Muscle layer of colon (tissue), 2 donors: Measurements from ENCODE around the gene COMMD8.
"Not testable (repeated sequence)": the region's sequence is repeated elsewhere in the genome, so short reads cannot be mapped to it uniquely, and the experiment has no call there.

ENCODE experiments used
- H3K27ac ChIP-seq: one replicate; pipeline ENCODE4 v1.7.0; 2013; ENCODE audit warnings: low read depth, mild to moderate bottlenecking, low read length, moderate library complexity
- H3K27me3 ChIP-seq, 2 donors: one replicate each; pipeline ENCODE4 v1.7.0; 2013; ENCODE audit warnings: low read length in 2 of 2, mild to moderate bottlenecking in 2 of 2; ENCODE audit not compliant: insufficient read depth in 2 of 2, control insufficient read depth in 1 of 2
- H3K36me3 ChIP-seq: one replicate; pipeline ENCODE4 v1.7.0; 2013; ENCODE audit warnings: mild to moderate bottlenecking, low read length; ENCODE audit not compliant: insufficient read depth
- H3K4me1 ChIP-seq: one replicate; pipeline ENCODE4 v1.7.0; 2013; ENCODE audit warnings: mild to moderate bottlenecking, low read length; ENCODE audit not compliant: insufficient read depth
- H3K4me3 ChIP-seq, 2 donors: one replicate each; pipeline ENCODE4 v1.7.0; 2013; ENCODE audit warnings: low read length in 2 of 2, low read depth in 1 of 2, mild to moderate bottlenecking in 1 of 2, moderate library complexity in 1 of 2
- H3K9ac ChIP-seq: one replicate; pipeline ENCODE4 v1.7.0; 2013; ENCODE audit warnings: low read length
- H3K9me3 ChIP-seq: one replicate; pipeline ENCODE4 v1.7.0; 2013; ENCODE audit warnings: mild to moderate bottlenecking, low read length
- donor health status: abdominal sarcoma.
- donor health status: Adenocarcinoma of cecum.

Gene COMMD8

GRCh38 chr4:47486727-47487126, 23.2 kb upstream of the COMMD8 start:
- H3K27me3 ChIP-seq, H3K27ac ChIP-seq, H3K9me3 ChIP-seq, H3K36me3 ChIP-seq: not testable (repeated sequence)
- Histone ChIP-seq H3K4me1 (peaks cover 22% of the 10 kb centered on the region), H3K9ac (peak overlapping the region; percentile 86), H3K4me3 (peak overlapping the region in 1 of 2 donors; percentile 82)

DNA sequence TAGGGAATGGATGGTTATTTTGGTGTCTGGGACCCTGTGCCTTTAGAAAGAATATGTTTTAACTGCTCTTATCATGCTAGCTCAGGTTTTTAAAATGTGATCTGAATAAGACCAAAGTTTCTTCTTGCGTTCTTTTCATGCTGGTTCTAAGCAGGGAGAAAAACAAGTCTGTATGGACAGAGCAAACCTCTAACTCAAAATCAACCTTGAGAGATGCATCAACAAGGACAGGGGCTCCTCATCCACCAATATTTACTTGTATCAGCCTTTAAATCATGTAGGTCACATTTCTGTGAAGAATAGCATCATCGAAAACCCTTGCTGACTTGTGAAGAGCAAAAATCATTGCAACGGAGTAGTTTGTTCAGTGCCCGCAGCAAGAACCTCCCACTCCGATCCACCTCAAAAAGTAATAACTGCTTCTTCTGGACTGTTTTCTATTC, 22.8 kb upstream of the COMMD8 start:
- Histone ChIP-seq H3K36me3 (no peaks in the 10 kb centered on the region), H3K27ac (peak overlapping the region; percentile 83), H3K9me3 (no peaks in the 10 kb centered on the region), H3K4me3 (peak overlapping the region; percentile 55 to 82), H3K4me1 (peaks cover 22% of the 10 kb centered on the region), H3K27me3 (no peaks in the 10 kb centered on the region), H3K9ac (peak overlapping the region; percentile 86)

- Histone ChIP-seq H3K4me1 (peaks cover 22% of the 10 kb centered on the region), H3K9me3 (no peaks in the 10 kb centered on the region), H3K27me3 (no peaks in the 10 kb centered on the region), H3K9ac (peak overlapping the region; percentile 86), H3K4me3 (peak overlapping the region; percentile 55 to 82), H3K27ac (peak overlapping the region; percentile 83), H3K36me3 (no peaks in the 10 kb centered on the region)
Observed at GRCh38 chr4:47485768-47486167, 22.3 kb upstream of the COMMD8 start.

DNA sequence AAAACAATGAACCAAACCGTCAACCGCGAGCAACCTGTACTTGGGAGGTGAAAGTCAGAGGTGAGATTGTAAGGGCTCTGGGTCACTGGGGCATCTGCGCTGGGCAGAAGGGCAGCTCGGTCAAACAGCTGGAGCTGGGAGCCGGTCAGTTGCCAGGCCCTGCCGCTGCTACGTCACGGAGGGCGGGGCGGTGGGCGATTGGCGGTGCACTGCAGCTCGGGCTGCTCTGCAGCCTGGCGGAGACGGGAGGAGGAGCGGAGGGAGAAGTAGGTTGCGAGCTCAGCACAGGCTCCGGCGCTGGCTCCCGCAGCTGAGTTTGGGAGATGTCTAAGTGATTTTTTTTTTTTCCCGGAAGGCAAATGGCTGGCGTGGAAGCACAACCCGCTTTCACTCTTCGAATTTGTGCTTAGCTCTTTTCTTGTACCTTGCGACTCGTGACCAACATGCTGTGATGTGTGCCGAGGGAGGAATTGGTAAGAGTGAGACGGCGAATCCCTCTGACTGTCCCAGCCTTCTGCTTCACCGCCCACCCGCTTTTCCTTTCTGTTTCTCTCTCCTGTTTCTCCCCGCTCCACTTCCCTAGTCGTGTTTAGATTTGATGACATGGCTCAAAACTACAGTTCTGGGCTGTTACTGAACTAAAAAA, 21.7 kb upstream of the COMMD8 start, which contains the start of gene ATP10D:
TSS of gene ATP10D (plus strand) at position 229 of the 646 bp plus-strand sequence. CDS start 27,266 bp downstream, outside the sequence.
- no peaks in the 10 kb centered on the region for H3K27me3 ChIP-seq
- no peaks in the 10 kb centered on the region for H3K36me3 ChIP-seq
- peak within 1 kb of the TSS; percentile 86 for H3K9ac ChIP-seq
- H3K27ac ChIP-seq, result peak within 1 kb of the TSS; percentile 83
- H3K4me3 ChIP-seq, result peak within 1 kb of the TSS; percentile 55 to 82
- peaks cover 16% of the 10 kb centered on the region for H3K4me1 ChIP-seq
- H3K9me3 ChIP-seq, result no peaks in the 10 kb centered on the region

- H3K4me3 ChIP-seq, result no peak overlapping the region
- H3K9ac ChIP-seq, result no peak overlapping the region
- no peaks in the 10 kb centered on the region for H3K27me3 ChIP-seq
- no peaks in the 10 kb centered on the region for H3K36me3 ChIP-seq
- no peaks in the 10 kb centered on the region for H3K9me3 ChIP-seq
- H3K27ac ChIP-seq, result peak overlapping the region; percentile 83
- H3K4me1 ChIP-seq, result peaks cover 16% of the 10 kb centered on the region
Observed at GRCh38 chr4:47484168-47484567, 20.7 kb upstream of the COMMD8 start.

DNA sequence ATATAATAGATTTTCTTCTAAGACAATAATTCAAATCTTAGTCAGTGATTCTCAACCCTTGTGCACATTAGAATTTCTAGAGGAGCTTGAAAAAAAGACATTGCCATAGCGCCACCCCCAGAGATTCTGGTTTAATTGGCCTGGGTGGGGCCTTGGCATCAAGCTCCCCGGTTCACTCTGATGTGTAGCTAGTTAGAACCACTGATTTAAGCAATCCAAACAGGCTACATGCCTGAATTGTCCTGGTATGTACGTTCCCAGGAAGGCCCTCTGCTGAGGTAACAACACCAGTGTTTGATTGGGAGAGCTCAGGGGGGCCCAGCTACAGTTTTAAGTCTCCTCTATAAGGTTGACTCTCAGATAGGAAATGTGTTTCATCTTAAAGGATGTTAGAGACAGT, 20.2 kb upstream of the COMMD8 start:
- no peak overlapping the region for H3K27ac ChIP-seq

GRCh38 chr4:47482326-47482725, 18.8 kb upstream of the COMMD8 start:
- H3K36me3 ChIP-seq, result no peaks in the 10 kb centered on the region
- H3K27me3 ChIP-seq, result no peaks in the 10 kb centered on the region
- no peak overlapping the region for H3K27ac ChIP-seq
- H3K4me3 ChIP-seq, result no peak overlapping the region
- H3K9ac ChIP-seq, result no peak overlapping the region
- peaks cover 15% of the 10 kb centered on the region for H3K4me1 ChIP-seq
- H3K9me3 ChIP-seq, result no peaks in the 10 kb centered on the region

More for the DNA sequence above, 20.2 kb upstream of the COMMD8 start:
- Histone ChIP-seq H3K4me1 (peaks cover 16% of the 10 kb centered on the region), H3K4me3 (no peak overlapping the region), H3K36me3 (no peaks in the 10 kb centered on the region), H3K9ac (no peak overlapping the region), H3K9me3 (no peaks in the 10 kb centered on the region), H3K27me3 (no peaks in the 10 kb centered on the region)

DNA sequence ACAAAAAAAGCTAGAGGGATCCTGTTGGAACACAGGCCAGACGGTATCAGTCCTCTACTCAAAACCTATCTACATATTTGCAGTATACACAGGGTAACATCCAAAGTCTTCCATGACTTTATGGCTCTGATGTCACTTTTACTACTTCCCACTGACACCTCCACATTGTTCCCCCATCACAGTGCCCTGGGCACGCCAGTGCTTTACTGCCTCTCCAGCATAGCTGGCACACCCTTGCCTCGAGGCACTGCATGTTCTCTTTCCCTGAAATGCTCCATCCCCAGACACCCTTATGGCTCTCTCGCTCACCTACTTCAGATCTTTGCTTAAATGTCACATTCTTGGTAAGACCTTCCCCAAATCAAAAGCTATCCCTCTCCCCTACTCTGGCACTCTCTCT, 15.3 kb upstream of the COMMD8 start:
- Histone ChIP-seq H3K27ac (no peak overlapping the region), H3K4me1 (peaks cover 5% of the 10 kb centered on the region), H3K9me3 (no peaks in the 10 kb centered on the region), H3K27me3 (no peaks in the 10 kb centered on the region), H3K9ac (no peak overlapping the region), H3K4me3 (no peak overlapping the region), H3K36me3 (no peaks in the 10 kb centered on the region)

- H3K4me3 ChIP-seq, result no peak overlapping the region
- H3K36me3 ChIP-seq, result no peaks in the 10 kb centered on the region
- no peaks in the 10 kb centered on the region for H3K9me3 ChIP-seq
- no peak overlapping the region for H3K9ac ChIP-seq
- H3K4me1 ChIP-seq, result peaks cover 3% of the 10 kb centered on the region
- no peaks in the 10 kb centered on the region for H3K27me3 ChIP-seq
- no peak overlapping the region for H3K27ac ChIP-seq
Observed at GRCh38 chr4:47475411-47475810, 11.9 kb upstream of the COMMD8 start.

- Histone ChIP-seq H3K9ac (no peak overlapping the region), H3K27ac (no peak overlapping the region), H3K4me3 (no peak overlapping the region), H3K27me3 (no peaks in the 10 kb centered on the region), H3K9me3 (no peaks in the 10 kb centered on the region), H3K36me3 (no peaks in the 10 kb centered on the region), H3K4me1 (peaks cover 3% of the 10 kb centered on the region)
Observed at GRCh38 chr4:47474799-47475198, 11.3 kb upstream of the COMMD8 start.

GRCh38 chr4:47473141-47473750, 9.7 kb upstream of the COMMD8 start:
- Histone ChIP-seq H3K4me1 (peaks cover 3% of the 10 kb centered on the region), H3K9ac (no peak overlapping the region), H3K27ac (no peak overlapping the region), H3K27me3 (no peaks in the 10 kb centered on the region), H3K4me3 (no peak overlapping the region), H3K9me3 (no peaks in the 10 kb centered on the region), H3K36me3 (no peaks in the 10 kb centered on the region)

DNA sequence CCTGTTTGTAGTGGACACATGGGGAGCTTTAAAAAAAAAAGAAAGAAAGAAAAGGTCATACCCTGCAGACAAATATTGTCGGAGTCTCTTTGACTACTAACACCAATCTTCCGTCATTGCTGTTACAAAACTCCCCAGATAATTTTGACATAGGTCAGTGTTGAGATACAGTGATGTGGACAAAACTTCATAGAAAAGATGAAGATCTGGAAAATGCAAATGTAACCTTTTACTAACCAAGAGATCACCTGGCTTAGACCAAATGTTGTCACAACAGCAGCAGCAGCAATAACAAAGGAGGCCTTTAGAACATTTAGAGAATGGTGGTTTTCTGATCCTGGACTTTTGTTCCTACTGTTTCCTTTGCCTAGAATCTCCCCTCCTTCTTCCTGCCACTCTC, 8.1 kb upstream of the COMMD8 start:
- no peak overlapping the region for H3K4me3 ChIP-seq
- no peaks in the 10 kb centered on the region for H3K27me3 ChIP-seq
- H3K27ac ChIP-seq, result no peak overlapping the region
- H3K9me3 ChIP-seq, result no peaks in the 10 kb centered on the region
- no peaks in the 10 kb centered on the region for H3K4me1 ChIP-seq
- no peak overlapping the region for H3K9ac ChIP-seq
- H3K36me3 ChIP-seq, result no peaks in the 10 kb centered on the region
